ENCODE results near the gene TUBA1B.

- TF ChIP-seq CTCF (IDR thresholded peaks at IDR 0.05; ENCODE audit: insufficient read depth, low read length, poor library complexity, severe bottlenecking) (peak; percentile 28), EZH2phosphoT487 (conservative IDR thresholded peaks at IDR 0.05; ENCODE audit: low read length) (no peak)
These were observed 38.9 kb downstream of the TUBA1B start for GRCh38 chr12:49092086-49092815.

All from SU-DHL-6 (cell line).